Measurements from ENCODE around the gene ST7. TPM values are rescaled to one million over a fixed set of nuclear protein-coding genes. Genes with fewer than 3 reads are reported as not detected.
A peak's percentile ranks its signal among the peaks of the same experiment; 100 is the strongest.

ST7 gene
- total RNA-seq, 4 donors from 2014 or later = 23.7 to 29.5 (median 25.5) TPM

DNA sequence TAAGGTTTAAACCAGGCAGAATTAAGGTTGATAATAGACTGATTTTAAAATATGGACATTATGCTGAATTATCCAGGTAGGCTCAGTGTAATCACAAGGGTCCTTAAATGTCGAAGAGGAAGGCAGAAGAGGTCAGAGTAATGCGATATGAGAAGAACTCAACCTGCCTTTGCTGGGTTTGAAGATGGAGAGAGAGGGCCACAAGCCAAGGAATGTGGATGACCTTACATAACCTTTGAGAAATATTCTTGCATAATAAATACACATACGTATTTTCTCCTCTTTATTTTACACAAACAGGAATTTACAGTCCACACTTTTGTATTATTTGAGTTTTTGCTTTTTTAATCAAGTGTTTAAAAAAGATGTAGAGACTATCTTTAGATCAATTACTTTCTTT lies 88.5 kb downstream of the ST7 start:
- TF ChIP-seq, protein P1, sequence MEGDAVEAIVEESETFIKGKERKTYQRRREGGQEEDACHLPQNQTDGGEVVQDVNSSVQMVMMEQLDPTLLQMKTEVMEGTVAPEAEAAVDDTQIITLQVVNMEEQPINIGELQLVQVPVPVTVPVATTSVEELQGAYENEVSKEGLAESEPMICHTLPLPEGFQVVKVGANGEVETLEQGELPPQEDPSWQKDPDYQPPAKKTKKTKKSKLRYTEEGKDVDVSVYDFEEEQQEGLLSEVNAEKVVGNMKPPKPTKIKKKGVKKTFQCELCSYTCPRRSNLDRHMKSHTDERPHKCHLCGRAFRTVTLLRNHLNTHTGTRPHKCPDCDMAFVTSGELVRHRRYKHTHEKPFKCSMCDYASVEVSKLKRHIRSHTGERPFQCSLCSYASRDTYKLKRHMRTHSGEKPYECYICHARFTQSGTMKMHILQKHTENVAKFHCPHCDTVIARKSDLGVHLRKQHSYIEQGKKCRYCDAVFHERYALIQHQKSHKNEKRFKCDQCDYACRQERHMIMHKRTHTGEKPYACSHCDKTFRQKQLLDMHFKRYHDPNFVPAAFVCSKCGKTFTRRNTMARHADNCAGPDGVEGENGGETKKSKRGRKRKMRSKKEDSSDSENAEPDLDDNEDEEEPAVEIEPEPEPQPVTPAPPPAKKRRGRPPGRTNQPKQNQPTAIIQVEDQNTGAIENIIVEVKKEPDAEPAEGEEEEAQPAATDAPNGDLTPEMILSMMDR (IDR thresholded peaks at IDR 0.05) = no peak
- ATAC-seq (ENCODE audit: low FRiP score) (no peak), DNase-seq (ENCODE audit: low spot score) (no peak)

DNA sequence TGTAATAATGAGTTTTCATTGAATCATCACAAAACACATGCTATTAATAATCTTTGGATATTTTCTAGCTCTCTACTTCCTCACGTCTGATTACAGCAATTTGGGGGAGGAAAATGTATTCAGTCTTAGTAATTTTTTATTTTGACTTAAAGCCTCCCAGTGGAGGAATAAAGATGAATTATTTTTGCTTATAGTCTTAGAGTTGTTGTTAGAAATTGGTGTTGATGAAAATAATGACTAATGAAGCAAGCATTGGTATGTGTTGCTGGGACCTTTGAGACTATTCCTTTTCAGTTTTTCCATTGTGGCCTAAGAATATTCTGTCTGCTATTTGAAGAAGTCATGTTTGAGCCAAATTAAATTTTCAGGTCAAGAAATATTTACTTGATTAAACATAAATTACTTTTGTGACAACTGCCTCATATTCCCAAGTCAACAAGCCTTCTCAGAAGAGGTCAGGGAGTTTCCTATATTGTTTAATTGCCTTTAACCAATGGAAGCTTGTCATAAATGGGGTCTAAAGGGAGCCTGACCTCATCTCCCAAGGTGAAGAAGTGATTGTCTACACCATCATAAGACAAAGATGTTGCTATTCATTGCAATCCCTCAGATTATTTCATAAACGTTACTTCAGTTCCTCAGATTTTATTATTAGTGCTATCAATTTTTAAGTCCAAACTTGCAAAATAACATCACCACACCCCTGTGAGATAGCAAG lies 90.0 kb downstream of the ST7 start:
- ATAC-seq (ENCODE audit: low FRiP score) = peak; percentile 55
- TF ChIP-seq, protein P1 (IDR thresholded peaks at IDR 0.05) = no peak
- DNase-seq (ENCODE audit: low spot score) = no peak

DNA sequence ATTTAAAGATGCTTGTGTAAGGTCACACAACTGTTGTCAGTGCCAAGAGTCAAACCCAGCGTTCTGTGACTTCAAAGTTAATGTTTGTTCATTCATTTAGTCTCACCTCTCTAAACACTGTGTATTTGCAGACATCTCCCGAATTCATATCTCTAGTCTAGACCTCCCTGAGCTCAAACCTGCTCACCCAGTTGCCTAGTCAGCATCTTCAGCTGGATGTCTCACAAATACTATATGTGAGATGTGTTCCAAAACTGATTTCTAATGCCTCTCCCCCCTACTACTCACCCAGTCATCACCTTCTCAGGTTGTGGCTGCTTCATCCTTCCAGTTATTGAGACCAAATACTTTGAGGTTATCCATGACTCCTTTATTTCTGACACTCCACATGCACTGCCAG lies 91.4 kb downstream of the ST7 start:
- TF ChIP-seq, protein P1 (IDR thresholded peaks at IDR 0.05) = no peak
- ATAC-seq (ENCODE audit: low FRiP score) (no peak), DNase-seq (ENCODE audit: low spot score) (no peak)

DNA sequence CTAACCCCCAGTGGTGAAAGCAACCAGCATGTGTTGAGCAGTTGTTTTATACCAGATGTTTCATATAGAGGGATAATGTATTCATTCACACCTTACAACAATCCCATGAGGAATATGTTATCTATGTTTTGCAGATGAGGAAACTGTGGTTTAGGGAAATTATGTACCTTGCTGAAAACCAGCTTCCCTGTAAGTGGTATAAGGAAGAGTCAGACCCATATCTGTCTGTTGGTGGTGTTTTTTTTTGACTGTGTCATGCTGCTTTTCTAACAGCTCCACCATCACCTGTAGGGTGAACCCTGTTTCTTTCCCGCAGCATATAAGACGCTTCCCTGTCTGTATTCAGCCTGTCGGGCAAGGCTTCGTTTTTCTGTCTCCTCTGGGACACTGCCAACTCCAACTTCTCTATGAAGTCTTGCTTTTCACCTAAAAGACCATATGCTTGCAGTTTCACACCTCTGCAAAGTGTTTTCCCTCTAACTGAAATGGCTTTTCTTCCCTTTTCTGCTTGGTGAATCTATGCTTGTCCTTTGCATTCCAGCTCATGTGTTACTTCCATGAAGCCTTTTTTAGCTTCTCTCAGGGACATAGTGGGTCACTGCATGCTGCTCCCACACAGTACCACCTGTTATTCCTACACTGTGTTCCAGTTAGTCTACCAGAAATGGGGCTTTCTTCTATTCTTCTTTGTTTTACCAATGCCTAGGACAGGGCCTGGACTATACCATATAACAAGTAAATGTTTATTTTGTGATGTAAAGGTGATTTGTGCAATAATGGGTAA lies 92.8 kb downstream of the ST7 start:
- ATAC-seq (ENCODE audit: low FRiP score) (no peak), DNase-seq (ENCODE audit: low spot score) (no peak)
- TF ChIP-seq, protein P1 (IDR thresholded peaks at IDR 0.05) = no peak

DNA sequence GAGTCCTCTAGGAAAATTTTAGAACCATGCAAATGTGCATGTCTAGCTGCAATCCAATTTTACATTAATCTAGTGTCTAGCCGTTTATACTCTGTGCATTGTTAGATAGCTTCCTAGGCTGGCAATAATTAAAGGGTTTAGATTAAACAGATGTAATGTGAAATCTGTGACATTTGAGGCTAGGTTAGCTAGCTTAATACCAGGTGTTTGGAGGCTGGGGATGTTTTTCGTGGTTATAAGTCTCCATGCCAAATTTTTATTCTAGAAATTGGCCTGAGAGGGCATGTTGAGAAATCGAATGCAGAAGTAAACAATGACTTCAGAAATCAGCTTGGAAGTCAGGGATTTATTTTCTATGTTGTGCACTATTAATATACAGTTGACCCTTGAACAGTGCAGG lies 94.2 kb downstream of the ST7 start:
- TF ChIP-seq, protein P1 (IDR thresholded peaks at IDR 0.05) = no peak
- DNase-seq (ENCODE audit: low spot score) = no peak
- ATAC-seq (ENCODE audit: low FRiP score) = peak; percentile 33

DNA sequence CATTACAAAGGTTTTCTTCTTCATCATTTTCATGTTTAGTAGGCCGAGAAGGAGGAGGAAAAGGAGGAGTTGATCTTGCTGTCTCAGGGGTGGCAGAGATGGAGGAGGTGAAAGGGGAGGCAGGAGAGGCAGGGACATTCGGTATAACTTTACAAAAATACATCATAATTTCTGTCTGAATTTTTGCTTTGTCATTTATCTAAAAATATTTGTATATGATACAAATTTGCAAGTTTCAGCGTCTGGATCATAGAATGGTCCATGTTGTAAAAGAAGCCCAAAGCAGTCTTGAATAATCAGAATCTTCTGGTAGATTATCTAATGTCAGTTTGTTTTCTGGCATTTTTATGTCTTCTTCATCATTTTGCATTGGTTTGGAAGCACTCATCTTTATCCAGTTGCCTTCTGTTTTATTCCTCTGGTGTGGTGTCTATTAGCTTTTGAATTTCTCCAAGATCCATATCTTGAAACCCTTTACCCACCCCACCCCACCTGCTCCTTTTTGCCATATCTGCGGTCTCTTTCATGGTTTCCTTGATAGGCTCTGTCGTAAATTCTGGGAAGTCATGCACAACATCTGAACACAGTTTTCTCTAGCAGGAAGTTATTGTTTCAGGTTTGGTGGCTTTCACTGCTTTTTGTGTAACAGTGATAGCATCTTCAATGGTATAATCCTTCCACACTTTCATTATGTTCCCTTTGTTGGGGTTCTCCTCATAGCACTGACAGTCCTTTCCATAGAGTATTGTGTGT lies 95.0 kb downstream of the ST7 start:
- DNase-seq (ENCODE audit: low spot score) (no peak), ATAC-seq (ENCODE audit: low FRiP score) (no peak)
- TF ChIP-seq, protein P1 (IDR thresholded peaks at IDR 0.05) = no peak

All from omental fat pad (tissue), 4 donors.